NCI-H226 (cell line): ENCODE measurements around the gene BNC2.

Experiments used
- DNase-seq: peaks from one replicate; pipeline ENCODE4 v3.0.0-alpha.2; 2015

Gene BNC2

GRCh38 chr9:16530669-16531642 lies 339.5 kb downstream of the BNC2 start:
- peak; percentile 99 for DNase-seq

GRCh38 chr9:16527573-16527972 lies 342.9 kb downstream of the BNC2 start:
- no peak for DNase-seq

- DNase-seq: peak; percentile 68
Observed at GRCh38 chr9:16526380-16526779, 344.1 kb downstream of the BNC2 start.

GRCh38 chr9:16524823-16525222 lies 345.6 kb downstream of the BNC2 start:
- no peak for DNase-seq

GRCh38 chr9:16524078-16524477 lies 346.4 kb downstream of the BNC2 start:
- DNase-seq: no peak

GRCh38 chr9:16521868-16522411 lies 348.5 kb downstream of the BNC2 start:
- DNase-seq: peak; percentile 74

- no peak for DNase-seq
Observed at GRCh38 chr9:16519001-16519400, 351.5 kb downstream of the BNC2 start.

- DNase-seq: no peak
Observed at GRCh38 chr9:16516891-16517290, 353.6 kb downstream of the BNC2 start.

- no peak for DNase-seq
Observed at GRCh38 chr9:16515879-16516301, 354.6 kb downstream of the BNC2 start.

- DNase-seq: no peak
Observed at GRCh38 chr9:16515207-16515606, 355.3 kb downstream of the BNC2 start.

- no peak for DNase-seq
Observed at GRCh38 chr9:16514131-16514530, 356.3 kb downstream of the BNC2 start.

- DNase-seq: no peak
Observed at GRCh38 chr9:16512281-16512680, 358.2 kb downstream of the BNC2 start.

GRCh38 chr9:16510482-16510881 lies 360.0 kb downstream of the BNC2 start:
- DNase-seq: peak; percentile 71

- peak; percentile 82 for DNase-seq
Observed at GRCh38 chr9:16509997-16510396, 360.5 kb downstream of the BNC2 start.

- DNase-seq: peak; percentile 80
Observed at GRCh38 chr9:16505199-16505598, 365.3 kb downstream of the BNC2 start.

- DNase-seq: peak; percentile 37
Observed at GRCh38 chr9:16501726-16502125, 368.7 kb downstream of the BNC2 start.

- peak; percentile 85 for DNase-seq
Observed at GRCh38 chr9:16501141-16501540, 369.3 kb downstream of the BNC2 start.

GRCh38 chr9:16500386-16500785 lies 370.1 kb downstream of the BNC2 start:
- DNase-seq: no peak

- peak; percentile 69 for DNase-seq
Observed at GRCh38 chr9:16499892-16500291, 370.6 kb downstream of the BNC2 start.

GRCh38 chr9:16496908-16497307 lies 373.6 kb downstream of the BNC2 start:
- no peak for DNase-seq

- no peak for DNase-seq
Observed at GRCh38 chr9:16487915-16488314, 382.6 kb downstream of the BNC2 start.

GRCh38 chr9:16485575-16486321 lies 384.7 kb downstream of the BNC2 start:
- no peak for DNase-seq

- DNase-seq: no peak
Observed at GRCh38 chr9:16485160-16485559, 385.3 kb downstream of the BNC2 start.

GRCh38 chr9:16484744-16485143 lies 385.7 kb downstream of the BNC2 start:
- no peak for DNase-seq
